Measurements from ENCODE around the gene RGS6.

GRCh38 chr14:72464226-72464625, 532.0 kb downstream of the RGS6 start:
- no peak for TF ChIP-seq EZH2phosphoT487 (IDR thresholded peaks at IDR 0.05; ENCODE audit: borderline replicate concordance, low read length)
- no peak for TF ChIP-seq EZH2 (IDR thresholded peaks at IDR 0.05; ENCODE audit: low read length, unreplicated experiment)
